K562 (cell line): ENCODE data around the gene RAB3GAP2. TPM values are rescaled to one million over a fixed set of nuclear protein-coding genes. Genes with fewer than 3 reads are reported as not detected.

ENCODE experiments used
- ATAC-seq: fragments of 200-7000 bp; cut with Tn5 transposase; 3 replicates; pipeline ENCODE4 v1.9.1; 2020; ENCODE audit warnings: moderate library complexity
- BruUV-seq: library from RNA; stranded (reverse); fragments of 400-500 nt; replicated peaks from 2 replicates; lab custom pipeline; 2021; lab: Mats Ljungman, UMichigan
- CTCF ChIA-PET: fragments of 300-600 bp; formaldehyde crosslinking; extraction: SDS; loops from one replicate; lab custom pipeline; 2021; ENCODE audit warnings: low intra/inter-chr PET ratio; lab: Yijun Ruan, JAX
- POLR2A ChIA-PET: fragments of 300-600, 350-650 bp; sonication (Branson Sonifier 250); formaldehyde crosslinking; extraction: SDS; loops from one replicate; lab custom pipeline; 2021; ENCODE audit warnings: antibody characterized with exemption, inconsistent platforms; lab: Yijun Ruan, JAX
- DNase-seq, 4 experiments: peaks; one replicate each; pipeline versions ENCODE4 v3.0.0 to v3.0.0-alpha.2; 2011 to 2018; ENCODE audit warnings: low spot score in 3 of 4, mixed read lengths in 3 of 4; ENCODE audit errors: extremely low read depth in 1 of 4
- FAIRE-seq: peaks from 2 replicates; lab custom pipeline; 2011; peaks lifted over from hg19 to GRCh38; lab: Jason Lieb, UNC
- H2AFZ ChIP-seq: 2 replicates; pipeline ENCODE4 v1.6.0; 2011; ENCODE audit warnings: low read depth, low read length, control low read depth, inconsistent platforms
- H3K27ac ChIP-seq: fragments of 200-600 bp; 3 replicates; pipeline ENCODE4 v1.8.0; 2011; ENCODE audit warnings: low read depth, mild to moderate bottlenecking, control low read depth, inconsistent platforms, low read length, moderate library complexity, mixed read lengths; ENCODE audit errors: extremely low read depth
- H3K27me3 ChIP-seq, 2 experiments: fragments of 300-600 bp in 1 of 2; 2 replicates in 1 of 2; 3 replicates in 1 of 2; pipeline versions ENCODE4 v1.6.0 to v1.8.0; 2011; ENCODE audit warnings: inconsistent platforms in 2 of 2, low read length in 2 of 2, mild to moderate bottlenecking in 1 of 2, mixed read lengths in 1 of 2, moderate library complexity in 1 of 2; ENCODE audit not compliant: control insufficient read depth in 2 of 2, insufficient read depth in 2 of 2
- H3K36me3 ChIP-seq: fragments of 300-600 bp; 3 replicates; pipeline ENCODE4 v1.8.0; 2011; ENCODE audit warnings: mild to moderate bottlenecking, low read length, inconsistent platforms; ENCODE audit not compliant: control insufficient read depth, insufficient read depth
- H3K4me1 ChIP-seq, 2 experiments: fragments of 200-600 bp in 1 of 2; replicated peaks in 1 of 2; 2 replicates in 1 of 2; 3 replicates in 1 of 2; pipeline versions ENCODE4 v1.5.1 to v1.8.0; 2011; ENCODE audit warnings: inconsistent platforms in 2 of 2, low read length in 2 of 2, mild to moderate bottlenecking in 1 of 2, mixed read lengths in 1 of 2, moderate library complexity in 1 of 2; ENCODE audit not compliant: control insufficient read depth in 2 of 2, insufficient read depth in 2 of 2
- H3K4me2 ChIP-seq: 2 replicates; pipeline ENCODE4 v1.6.1; 2011; ENCODE audit warnings: low read length, control low read depth, inconsistent platforms, mixed read lengths; ENCODE audit not compliant: insufficient read depth
- H3K4me3 ChIP-seq: fragments of 200-600 bp; sonication (generic), shearing (Covaris generic); 2 replicates; pipeline ENCODE4 v1.5.1; 2016; ENCODE audit warnings: control low read depth, inconsistent platforms
- H3K79me2 ChIP-seq: fragments of 200-600 bp; 3 replicates; pipeline ENCODE4 v1.8.0; 2011; ENCODE audit warnings: low read length, inconsistent platforms; ENCODE audit not compliant: control insufficient read depth, insufficient read depth
- H3K9ac ChIP-seq, 2 experiments: 2 replicates each; pipeline versions ENCODE4 v1.6.0 to v1.6.1; 2011; ENCODE audit warnings: low read depth in 2 of 2, low read length in 2 of 2, control low read depth in 1 of 2, inconsistent platforms in 1 of 2, mild to moderate bottlenecking in 1 of 2, mixed read lengths in 1 of 2; ENCODE audit not compliant: insufficient read depth in 1 of 2
- H3K9me1 ChIP-seq: one replicate; pipeline ENCODE4 v1.6.0; 2011; ENCODE audit warnings: inconsistent platforms, mild to moderate bottlenecking, low read length, moderate library complexity; ENCODE audit not compliant: control insufficient read depth, insufficient read depth
- H3K9me3 ChIP-seq: replicated peaks from 2 replicates; pipeline ENCODE4 v1.5.1; 2011; ENCODE audit warnings: low read depth, low read length, inconsistent platforms; ENCODE audit not compliant: control insufficient read depth, insufficient read depth
- H4K20me1 ChIP-seq: replicated peaks from 2 replicates; pipeline ENCODE4 v1.6.1; 2011; ENCODE audit warnings: low read length, inconsistent platforms, mixed read lengths; ENCODE audit not compliant: control insufficient read depth, insufficient read depth
- HEY1 ChIP-seq: fragments of 250-450 bp; sonication (Bioruptor Pico); IDR thresholded peaks from 2 replicates; pipeline ENCODE4 v1.5.0; 2020; ENCODE audit warnings: mild to moderate bottlenecking, moderate library complexity, borderline replicate concordance
- HNRNPUL1 ChIP-seq: fragments of 200-400 bp; formaldehyde crosslinking; IDR thresholded peaks from 2 replicates; pipeline ENCODE4 v1.6.1; 2017; ENCODE audit warnings: low read length
- HOMEZ ChIP-seq: fragments of 250-450 bp; sonication (Bioruptor Pico); IDR thresholded peaks from 2 replicates; pipeline ENCODE4 v1.4.0; 2020; ENCODE audit warnings: mild to moderate bottlenecking, moderate library complexity
- KAT8 ChIP-seq: fragments of 450-650 bp; IDR thresholded peaks from 2 replicates; pipeline ENCODE4 v1.6.1; 2016; ENCODE audit warnings: low read depth, mild to moderate bottlenecking
- POLR2A ChIP-seq: fragments of 450-650 bp; conservative IDR thresholded peaks from 2 replicates; pipeline ENCODE4 v1.6.1; 2016
- SMARCB1 ChIP-seq: IDR thresholded peaks from 2 replicates; pipeline ENCODE4 v1.6.1; 2011; ENCODE audit warnings: improper control_type of control experiment, low read depth; ENCODE audit not compliant: insufficient read length
- ZNF134 ChIP-seq: fragments of 250-450 bp; sonication (Bioruptor Pico); conservative IDR thresholded peaks from 2 replicates; pipeline ENCODE4 v1.4.0; 2020
- ZNF23 ChIP-seq: fragments of 250-450 bp; sonication (Bioruptor Pico); IDR thresholded peaks from 2 replicates; pipeline ENCODE4 v1.4.0; 2020; ENCODE audit warnings: mild to moderate bottlenecking
- ZSCAN29 ChIP-seq: fragments of 450-650 bp; IDR thresholded peaks from 2 replicates; pipeline ENCODE4 v1.6.1; 2017
- WGBS: fragments of 100-300 bp; shearing (Covaris generic); methylation state at CpG from one replicate; pipeline ENCODE4 v1.1.6; 2016; ENCODE audit warnings: low coverage, mixed read lengths; ENCODE audit not compliant: insufficient coverage; ENCODE audit errors: missing lambda C conversion rate; 5-methylcytosine and 5-hydroxymethylcytosine counted together
- in situ Hi-C: fragments of 300-500 bp; cut with MboI; formaldehyde crosslinking; loops from 4 replicates; pipeline ENCODE4 v1.15.0; 2018; ENCODE audit warnings: inconsistent platforms, mixed read lengths
- intact Hi-C: fragments of 100-400 bp; cut with micrococcal nuclease; formaldehyde crosslinking; loops from 2 replicates; pipeline ENCODE4 v1.14.2; 2022
- polyA plus RNA-seq, 8 experiments: library from polyadenylated mRNA; depleted of rRNA in 4 of 8; stranded (reverse) in 5 of 8; unstranded in 3 of 8; fragments of >200 nt; fragmentation: Nextera tagmentation in 2 of 8; fragmentation: Illumina TruSeq in 1 of 8; extraction: Ambion mirVana in 2 of 8; extraction: Trizol in 1 of 8; gene quantifications; 2 replicates each; pipeline versions ENCODE4 v1.2.1 to v1.2.3, GENCODE V29; 2011 to 2014; ENCODE audit warnings: inconsistent platforms in 1 of 8, missing spikeins in 1 of 8
- total RNA-seq, 7 experiments: library from RNA; depleted of rRNA in 6 of 7; stranded (reverse); fragments of >200 nt in 6 of 7; fragmentation: Illumina TruSeq in 2 of 7; extraction: Trizol in 2 of 7; gene quantifications; 2 replicates each; pipeline versions ENCODE4 v1.2.1 to v1.2.3, GENCODE V29; 2011 to 2021; ENCODE audit warnings: low replicate concordance in 1 of 7
- TF ChIP-seq, protein P1 (sequence below): fragments of 250-450 bp; sonication (Bioruptor Pico); IDR thresholded peaks from 2 replicates; pipeline ENCODE4 v1.4.0; 2020; ENCODE audit warnings: mild to moderate bottlenecking, moderate library complexity, borderline replicate concordance
- TF ChIP-seq, protein P2 (sequence below): sonication (generic); formaldehyde crosslinking; IDR thresholded peaks from 2 replicates; pipeline ENCODE4 v1.8.0; 2023; ENCODE audit warnings: mild to moderate bottlenecking, missing genetic modification reagents
- TF ChIP-seq, protein P3 (sequence below): fragments of 250-450 bp; sonication (Bioruptor Pico); IDR thresholded peaks from 2 replicates; pipeline ENCODE4 v1.8.0; 2022; ENCODE audit warnings: moderate library complexity, mild to moderate bottlenecking, inconsistent platforms

Gene RAB3GAP2
- total and polyA plus RNA-seq, 9 of the 15 experiments (the other 6 are each of a cell fraction or from before 2014, with no cell fraction given): 14.1 to 69.1 (median 32.2) TPM

DNA sequence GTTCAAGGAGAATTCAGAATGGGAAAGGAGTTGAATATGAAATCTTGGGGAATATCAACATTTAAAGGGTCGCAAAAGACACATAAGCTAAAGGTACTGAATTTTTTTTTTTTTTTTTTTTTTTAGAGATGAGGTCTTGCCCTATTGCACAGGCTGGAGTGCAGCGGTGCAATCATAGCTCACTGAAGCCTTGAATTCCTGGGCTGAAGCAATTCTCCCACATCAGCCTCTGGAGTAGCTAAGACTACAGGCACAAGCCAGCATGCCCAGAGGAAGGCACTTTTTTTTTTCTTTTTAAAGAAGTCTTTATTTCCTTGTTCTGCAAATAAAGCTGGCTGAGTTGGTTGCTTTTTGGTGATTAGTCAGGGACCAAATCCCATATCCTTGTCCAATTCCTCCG, 44.1 kb upstream of the RAB3GAP2 start:
- in situ Hi-C loops: no loop called here

More for the DNA sequence above, 44.1 kb upstream of the RAB3GAP2 start:
- Histone ChIP-seq H3K27me3 (peaks cover 0 to 9% of the 10 kb centered on the region in 2 experiments; a peak in 3 of 5 replicates), H3K79me2 (no peaks in the 10 kb centered on the region), H3K27ac (no peak overlapping the region), H3K36me3 (no peaks in the 10 kb centered on the region), H3K9me1 (no peaks in the 10 kb centered on the region)
- CTCF ChIA-PET: no interaction called here
- TF ChIP-seq KAT8 (no peak), ZNF23 (CRISPR knock-in tag) (no peak), POLR2A (no peak), SMARCB1 (no peak), ZSCAN29 (no peak), HNRNPUL1 (no peak), HEY1 (CRISPR knock-in tag) (no peak), ZNF134 (CRISPR knock-in tag) (no peak), HOMEZ (no peak)
- TF ChIP-seq, protein P1, sequence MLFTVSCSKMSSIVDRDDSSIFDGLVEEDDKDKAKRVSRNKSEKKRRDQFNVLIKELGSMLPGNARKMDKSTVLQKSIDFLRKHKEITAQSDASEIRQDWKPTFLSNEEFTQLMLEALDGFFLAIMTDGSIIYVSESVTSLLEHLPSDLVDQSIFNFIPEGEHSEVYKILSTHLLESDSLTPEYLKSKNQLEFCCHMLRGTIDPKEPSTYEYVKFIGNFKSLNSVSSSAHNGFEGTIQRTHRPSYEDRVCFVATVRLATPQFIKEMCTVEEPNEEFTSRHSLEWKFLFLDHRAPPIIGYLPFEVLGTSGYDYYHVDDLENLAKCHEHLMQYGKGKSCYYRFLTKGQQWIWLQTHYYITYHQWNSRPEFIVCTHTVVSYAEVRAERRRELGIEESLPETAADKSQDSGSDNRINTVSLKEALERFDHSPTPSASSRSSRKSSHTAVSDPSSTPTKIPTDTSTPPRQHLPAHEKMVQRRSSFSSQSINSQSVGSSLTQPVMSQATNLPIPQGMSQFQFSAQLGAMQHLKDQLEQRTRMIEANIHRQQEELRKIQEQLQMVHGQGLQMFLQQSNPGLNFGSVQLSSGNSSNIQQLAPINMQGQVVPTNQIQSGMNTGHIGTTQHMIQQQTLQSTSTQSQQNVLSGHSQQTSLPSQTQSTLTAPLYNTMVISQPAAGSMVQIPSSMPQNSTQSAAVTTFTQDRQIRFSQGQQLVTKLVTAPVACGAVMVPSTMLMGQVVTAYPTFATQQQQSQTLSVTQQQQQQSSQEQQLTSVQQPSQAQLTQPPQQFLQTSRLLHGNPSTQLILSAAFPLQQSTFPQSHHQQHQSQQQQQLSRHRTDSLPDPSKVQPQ (CRISPR knock-in tag): no peak
- TF ChIP-seq, protein P2, sequence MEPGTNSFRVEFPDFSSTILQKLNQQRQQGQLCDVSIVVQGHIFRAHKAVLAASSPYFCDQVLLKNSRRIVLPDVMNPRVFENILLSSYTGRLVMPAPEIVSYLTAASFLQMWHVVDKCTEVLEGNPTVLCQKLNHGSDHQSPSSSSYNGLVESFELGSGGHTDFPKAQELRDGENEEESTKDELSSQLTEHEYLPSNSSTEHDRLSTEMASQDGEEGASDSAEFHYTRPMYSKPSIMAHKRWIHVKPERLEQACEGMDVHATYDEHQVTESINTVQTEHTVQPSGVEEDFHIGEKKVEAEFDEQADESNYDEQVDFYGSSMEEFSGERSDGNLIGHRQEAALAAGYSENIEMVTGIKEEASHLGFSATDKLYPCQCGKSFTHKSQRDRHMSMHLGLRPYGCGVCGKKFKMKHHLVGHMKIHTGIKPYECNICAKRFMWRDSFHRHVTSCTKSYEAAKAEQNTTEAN: no peak
- TF ChIP-seq, protein P3, sequence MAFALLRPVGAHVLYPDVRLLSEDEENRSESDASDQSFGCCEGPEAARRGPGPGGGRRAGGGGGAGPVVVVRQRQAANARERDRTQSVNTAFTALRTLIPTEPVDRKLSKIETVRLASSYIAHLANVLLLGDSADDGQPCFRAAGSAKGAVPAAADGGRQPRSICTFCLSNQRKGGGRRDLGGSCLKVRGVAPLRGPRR (CRISPR knock-in tag): no peak
- TF ChIP-seq, all 486 proteins: peak for 0
- WGBS: 2% methylated on average over 3 of the region's 3 CpGs
- POLR2A ChIA-PET: no interaction called here
- Histone ChIP-seq H3K4me1 (no peaks in the 10 kb centered on the region), H3K9ac (no peak overlapping the region), H3K4me3 (no peak overlapping the region), H2AFZ (no peak overlapping the region), H3K4me2 (no peak overlapping the region), H4K20me1 (no peaks in the 10 kb centered on the region), H3K9me3 (no peaks in the 10 kb centered on the region)
- intact Hi-C loops: no loop called here
- BruUV-seq: no TSS peak
- FAIRE-seq (no peak), DNase-seq (no peak), ATAC-seq (no peak)
